GM20000 (cell line): ENCODE results near the gene PRPF6.

Source experiments
- DNase-seq: peaks from one replicate; pipeline ENCODE4 v3.0.0; 2012; ENCODE audit warnings: low spot score
- TF ChIP-seq, protein P1 (sequence below): IDR thresholded peaks from 2 replicates; pipeline ENCODE4 v1.5.1; 2012; ENCODE audit warnings: mild to moderate bottlenecking, control low read depth; ENCODE audit errors: extremely low read depth, missing control alignments

Gene PRPF6

DNA sequence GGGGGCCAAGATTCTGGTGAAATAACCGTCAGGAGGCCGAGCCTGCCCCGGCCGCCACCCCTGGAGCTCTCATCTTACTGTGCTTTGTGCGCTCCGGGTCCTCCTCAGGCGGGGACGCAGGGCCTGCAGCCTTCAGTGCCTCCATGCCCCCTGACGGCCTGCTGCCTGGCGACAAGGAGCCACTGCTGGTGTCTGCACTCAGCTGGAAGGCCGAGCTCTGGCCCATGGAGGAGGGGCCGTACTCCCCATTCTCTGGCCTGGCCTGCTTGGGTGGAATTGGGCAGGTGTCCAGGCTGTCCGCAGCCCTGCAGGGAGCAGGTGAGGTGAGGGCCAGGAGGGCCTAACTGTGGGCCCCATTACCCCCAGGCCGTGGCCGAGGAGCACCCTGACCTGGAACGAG is 16.5 kb upstream of the PRPF6 start:
- TF ChIP-seq, protein P1, sequence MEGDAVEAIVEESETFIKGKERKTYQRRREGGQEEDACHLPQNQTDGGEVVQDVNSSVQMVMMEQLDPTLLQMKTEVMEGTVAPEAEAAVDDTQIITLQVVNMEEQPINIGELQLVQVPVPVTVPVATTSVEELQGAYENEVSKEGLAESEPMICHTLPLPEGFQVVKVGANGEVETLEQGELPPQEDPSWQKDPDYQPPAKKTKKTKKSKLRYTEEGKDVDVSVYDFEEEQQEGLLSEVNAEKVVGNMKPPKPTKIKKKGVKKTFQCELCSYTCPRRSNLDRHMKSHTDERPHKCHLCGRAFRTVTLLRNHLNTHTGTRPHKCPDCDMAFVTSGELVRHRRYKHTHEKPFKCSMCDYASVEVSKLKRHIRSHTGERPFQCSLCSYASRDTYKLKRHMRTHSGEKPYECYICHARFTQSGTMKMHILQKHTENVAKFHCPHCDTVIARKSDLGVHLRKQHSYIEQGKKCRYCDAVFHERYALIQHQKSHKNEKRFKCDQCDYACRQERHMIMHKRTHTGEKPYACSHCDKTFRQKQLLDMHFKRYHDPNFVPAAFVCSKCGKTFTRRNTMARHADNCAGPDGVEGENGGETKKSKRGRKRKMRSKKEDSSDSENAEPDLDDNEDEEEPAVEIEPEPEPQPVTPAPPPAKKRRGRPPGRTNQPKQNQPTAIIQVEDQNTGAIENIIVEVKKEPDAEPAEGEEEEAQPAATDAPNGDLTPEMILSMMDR, result no peak
- DNase-seq, result no peak

DNA sequence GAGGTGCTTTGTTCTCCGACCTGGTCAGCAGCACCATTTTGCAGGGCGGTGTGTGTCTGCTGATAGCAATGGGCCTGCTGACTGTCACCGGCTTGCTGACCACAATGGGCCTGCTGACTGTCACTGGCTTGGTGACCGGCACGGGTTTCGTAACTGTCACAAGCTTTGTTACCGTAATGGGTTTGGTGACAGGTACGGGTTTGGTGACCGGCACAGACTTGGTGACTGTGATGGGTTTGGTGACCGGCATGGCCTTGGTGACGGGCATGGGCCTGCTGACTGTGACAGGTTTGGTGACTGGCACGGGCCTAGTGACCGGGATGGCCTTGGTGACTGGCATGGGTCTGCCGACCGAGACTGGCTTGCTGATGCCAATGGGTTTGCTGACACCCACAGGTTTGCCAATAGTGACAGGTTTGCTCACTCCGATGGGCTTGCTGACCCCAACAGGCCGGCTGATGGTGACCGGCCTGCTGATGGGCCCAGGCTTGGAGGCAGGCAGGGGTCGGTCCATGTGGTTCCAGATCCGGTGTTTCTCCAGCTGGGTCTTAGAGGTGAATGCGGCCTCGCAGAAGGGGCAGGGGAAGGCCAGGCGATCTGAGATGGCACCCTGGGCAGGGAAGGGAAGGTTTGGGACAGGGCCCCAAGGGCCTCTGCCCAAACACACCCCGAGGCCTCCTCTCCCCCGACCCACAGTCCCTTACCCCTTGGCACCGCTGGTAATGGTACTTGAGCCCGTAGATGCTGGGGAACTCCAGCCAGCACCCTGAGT is 14.6 kb upstream of the PRPF6 start:
- DNase-seq, result no peak
- TF ChIP-seq, protein P1, result no peak

DNA sequence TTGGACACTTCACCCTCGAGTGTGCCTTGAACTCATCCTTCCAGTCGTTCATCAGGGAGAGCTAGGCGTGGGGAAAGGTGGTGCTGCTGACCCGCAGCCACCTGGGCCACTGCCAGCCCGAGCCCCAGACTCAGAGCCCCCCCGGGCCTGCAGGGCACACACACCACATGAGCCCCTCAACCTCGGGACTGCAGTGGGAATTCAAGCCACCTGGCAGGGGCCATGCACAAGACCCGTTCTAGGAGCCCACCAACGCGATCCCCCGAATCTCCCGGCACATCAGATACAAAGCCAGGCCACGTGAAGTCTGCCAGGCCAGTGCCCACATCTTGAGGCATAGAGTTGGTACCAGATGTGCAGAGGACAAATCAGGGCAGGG is 14.0 kb upstream of the PRPF6 start:
- DNase-seq, result no peak
- TF ChIP-seq, protein P1, result no peak

DNA sequence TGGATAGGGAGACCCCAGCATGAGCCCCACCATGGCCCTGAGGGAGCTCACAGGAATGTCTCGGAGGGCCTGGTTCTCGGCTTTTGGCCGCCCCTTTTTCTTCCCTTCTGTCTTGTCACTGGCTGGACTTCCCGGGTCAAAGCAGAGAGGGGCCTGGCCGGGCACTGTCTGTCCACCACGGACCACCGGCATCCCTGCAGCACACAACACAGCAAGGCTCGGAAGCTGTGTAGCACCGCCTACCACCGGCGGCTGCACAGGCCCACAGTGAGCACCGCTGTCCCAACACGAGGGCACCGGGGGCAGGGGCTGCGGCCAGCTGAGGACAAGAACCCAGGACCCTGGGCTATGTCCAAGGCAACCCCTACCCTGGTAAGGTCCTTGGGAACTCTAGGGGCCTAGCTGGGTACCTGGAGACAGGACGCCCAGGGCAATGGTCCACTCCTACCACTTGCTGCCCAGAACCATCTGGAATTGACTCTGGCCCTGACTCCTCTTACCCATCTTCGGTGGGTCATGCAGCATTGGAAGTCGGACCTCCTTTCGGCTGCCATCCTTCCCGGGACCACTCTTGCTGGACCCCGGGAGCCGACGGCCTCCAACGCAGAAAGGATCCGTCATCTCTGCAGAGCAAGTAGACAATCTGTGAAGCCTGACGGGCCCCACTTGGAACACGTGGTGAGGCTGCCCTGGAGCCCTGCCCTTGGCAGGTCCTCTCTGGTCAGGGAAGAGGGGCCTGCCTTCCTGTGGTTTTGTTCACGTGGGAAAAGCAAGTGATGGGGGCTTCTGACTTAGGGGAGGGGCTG is 13.4 kb upstream of the PRPF6 start:
- no peak for DNase-seq
- TF ChIP-seq, protein P1, result no peak

DNA sequence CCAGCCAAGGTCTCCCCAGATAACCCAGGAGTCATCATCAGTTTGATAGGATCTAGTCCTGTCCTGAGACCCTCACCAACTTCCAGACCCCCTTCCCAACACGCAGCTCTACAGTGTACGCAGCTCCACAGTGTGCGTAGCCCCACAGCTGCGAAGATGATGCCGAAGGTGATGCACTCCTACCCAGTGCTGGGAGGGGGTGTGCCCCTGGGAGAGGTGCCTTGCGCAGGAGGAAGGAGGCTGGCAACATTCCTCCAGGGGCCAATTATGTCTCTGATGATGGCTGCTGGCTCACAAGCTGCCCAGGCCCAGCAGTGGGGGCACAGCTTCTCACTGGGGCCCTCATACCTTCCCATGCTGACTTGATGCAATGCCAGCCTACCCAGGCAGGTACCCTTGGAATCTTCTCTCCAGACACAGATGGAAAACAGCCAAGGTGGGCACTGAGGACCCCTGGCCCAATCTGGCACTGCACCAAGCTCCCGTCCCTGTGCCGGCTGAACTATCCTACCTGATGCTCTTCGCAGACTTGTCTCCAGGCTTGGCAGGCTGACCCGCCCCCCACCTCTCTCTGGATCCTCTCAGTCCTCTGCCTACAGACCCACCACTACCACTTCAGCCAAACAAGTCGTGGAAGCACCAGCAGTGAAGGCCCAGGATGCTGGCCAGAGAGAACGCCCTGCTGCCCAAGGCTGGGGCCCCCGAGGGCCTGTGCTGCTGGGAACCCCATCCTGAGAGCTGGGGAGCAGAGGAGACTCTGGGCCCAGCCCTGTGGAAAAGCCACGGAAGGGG is 12.6 kb upstream of the PRPF6 start:
- DNase-seq, result no peak
- TF ChIP-seq, protein P1, result no peak

DNA sequence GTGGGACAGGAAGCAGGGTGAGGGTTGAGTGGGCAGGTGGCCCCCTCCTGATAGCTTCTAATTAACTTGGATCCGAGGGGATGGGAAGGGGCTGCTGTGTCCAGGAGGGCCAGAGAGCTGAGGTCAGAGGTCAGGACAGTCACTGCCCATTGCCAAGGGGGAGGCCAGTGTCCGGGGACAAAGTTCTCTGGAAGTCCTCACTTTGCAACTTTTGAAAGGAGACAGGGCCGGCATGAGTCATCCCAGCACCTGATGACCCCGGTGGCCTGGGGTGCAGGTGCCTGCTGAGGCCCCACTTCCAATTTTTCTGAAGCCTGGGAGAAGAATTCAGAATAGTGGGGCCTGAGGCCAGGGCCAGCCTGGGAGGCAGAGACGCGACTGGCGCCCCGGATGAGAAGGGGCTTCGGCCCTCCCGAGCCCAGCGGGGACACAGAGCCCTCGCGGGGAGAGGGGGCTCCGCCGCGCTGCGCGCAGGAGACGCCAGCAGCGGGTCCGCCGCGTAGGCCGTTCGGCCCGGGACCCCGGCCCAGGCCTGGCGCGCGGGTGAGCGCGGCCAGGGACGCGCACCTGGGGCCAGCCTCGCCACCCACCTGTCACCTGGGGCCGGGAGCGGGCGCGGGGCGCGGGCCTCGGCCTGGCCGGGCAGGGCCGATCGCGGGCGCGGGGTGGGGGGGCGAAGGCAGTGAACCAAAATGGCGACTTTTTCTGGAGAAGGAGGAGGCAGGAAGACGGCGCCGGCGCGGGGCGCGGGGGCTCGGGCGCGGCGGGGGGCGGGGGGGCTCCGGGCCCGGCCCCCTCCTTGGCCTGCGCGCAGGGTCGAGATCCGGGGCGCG is 11.8 kb upstream of the PRPF6 start:
- TF ChIP-seq, protein P1, result no peak
- peak; percentile 71 for DNase-seq
